ENCODE measurements around the gene ZNF146. TPM values are rescaled to one million over a fixed set of nuclear protein-coding genes. Genes with fewer than 3 reads are reported as not detected.
"Not testable (repeated sequence)": the region's sequence is repeated elsewhere in the genome, so short reads cannot be mapped to it uniquely, and the experiment has no call there.

Gene ZNF146
- total RNA-seq, 3 donors from 2014 or later = 32.8 to 45.9 (median 40.7) TPM

- ATAC-seq = no peak
- no peaks in the 10 kb centered on the region for H3K9me3 ChIP-seq
- H3K4me1 ChIP-seq (ENCODE audit: low read depth) = no peaks in the 10 kb centered on the region
- no peak for TF ChIP-seq CTCF (IDR thresholded peaks at IDR 0.05)
- H3K4me3 ChIP-seq = no peak overlapping the region
- H3K36me3 ChIP-seq (ENCODE audit: low read depth) = no peaks in the 10 kb centered on the region
- no peak for DNase-seq
- intact Hi-C loops (cut with DNase I, micrococcal nuclease) = no loop called here
Measured at GRCh38 chr19:36183245-36183628, 31.7 kb upstream of the ZNF146 start.

GRCh38 chr19:36186722-36187121 is 28.2 kb upstream of the ZNF146 start:
- H3K4me1 ChIP-seq (ENCODE audit: low read depth); H3K36me3 ChIP-seq (ENCODE audit: low read depth); H3K4me3 ChIP-seq; intact Hi-C loops (cut with DNase I, micrococcal nuclease); H3K9me3 ChIP-seq; ATAC-seq; DNase-seq: not testable (repeated sequence)

GRCh38 chr19:36196249-36196648 is 18.7 kb upstream of the ZNF146 start:
- Histone ChIP-seq H3K4me1 (ENCODE audit: low read depth) (no peaks in the 10 kb centered on the region), H3K9me3 (no peaks in the 10 kb centered on the region), H3K36me3 (ENCODE audit: low read depth) (no peaks in the 10 kb centered on the region), H3K4me3 (no peak overlapping the region)
- TF ChIP-seq CTCF (IDR thresholded peaks at IDR 0.05) = no peak
- no peak for DNase-seq
- ATAC-seq = no peak
- intact Hi-C loops (cut with DNase I, micrococcal nuclease) = no loop called here

- DNase-seq (no peak), ATAC-seq (no peak)
- no peak overlapping the region for H3K4me3 ChIP-seq
- intact Hi-C loops (cut with DNase I, micrococcal nuclease) = no loop called here
- no peak for TF ChIP-seq CTCF (IDR thresholded peaks at IDR 0.05)
- H3K36me3 ChIP-seq (ENCODE audit: low read depth) = no peaks in the 10 kb centered on the region
- H3K4me1 ChIP-seq (ENCODE audit: low read depth) = no peaks in the 10 kb centered on the region
- H3K9me3 ChIP-seq = no peaks in the 10 kb centered on the region
Measured at GRCh38 chr19:36198119-36198518, 16.8 kb upstream of the ZNF146 start.

GRCh38 chr19:36201684-36202083 is 13.2 kb upstream of the ZNF146 start:
- DNase-seq = no peak
- Histone ChIP-seq H3K4me1 (ENCODE audit: low read depth) (no peaks in the 10 kb centered on the region), H3K9me3 (no peaks in the 10 kb centered on the region), H3K36me3 (ENCODE audit: low read depth) (no peaks in the 10 kb centered on the region), H3K4me3 (no peak overlapping the region)
- intact Hi-C loops (cut with DNase I, micrococcal nuclease) = no loop called here
- no peak for ATAC-seq
- TF ChIP-seq CTCF (IDR thresholded peaks at IDR 0.05) = no peak

- Histone ChIP-seq H3K9me3 (no peaks in the 10 kb centered on the region), H3K36me3 (ENCODE audit: low read depth) (no peaks in the 10 kb centered on the region), H3K4me1 (ENCODE audit: low read depth) (no peaks in the 10 kb centered on the region), H3K4me3 (no peak overlapping the region)
- intact Hi-C loops (cut with DNase I, micrococcal nuclease) = no loop called here
- no peak for TF ChIP-seq CTCF (IDR thresholded peaks at IDR 0.05)
- no peak for ATAC-seq
- DNase-seq = no peak
Measured at GRCh38 chr19:36203293-36203692, 11.6 kb upstream of the ZNF146 start.
